Measurements from ENCODE around the gene CCR1. TPM values are rescaled to one million over a fixed set of nuclear protein-coding genes. Genes with fewer than 3 reads are reported as not detected.

CCR1 gene
- total and polyA plus RNA-seq, 9 of the 15 experiments (the other 6 are each of a cell fraction or from before 2014, with no cell fraction given): not detected

- TF ChIP-seq ESRRA (IDR thresholded peaks at IDR 0.05; ENCODE audit: borderline replicate concordance, low read depth) (peak; percentile 74), ATF7 (IDR thresholded peaks at IDR 0.05) (0 out of 2 replicates have a peak, but pooled peaks have one; percentile 30), MAFF (IDR thresholded peaks at IDR 0.05; ENCODE audit: low read length) (no peak), CEBPB (tag; IDR thresholded peaks at IDR 0.05) (peak; percentile 83), ZNF589 (CRISPR knock-in tag; IDR thresholded peaks at IDR 0.05; ENCODE audit: low read depth) (no peak), PREB (CRISPR knock-in tag; IDR thresholded peaks at IDR 0.05) (no peak)
Measured at GRCh38 chr3:46194868-46195553, 13.1 kb downstream of the CCR1 start (continued).

- Histone ChIP-seq H3K4me1 (replicated peaks in 1 of 2; ENCODE audit: control insufficient read depth in 2 of 2, insufficient read depth in 2 of 2, low read length in 2 of 2) (no peaks in the 10 kb centered on the region), H3K9me1 (ENCODE audit: control insufficient read depth, insufficient read depth, low read length) (no peaks in the 10 kb centered on the region), H3K4me2 (ENCODE audit: insufficient read depth, low read length) (no peak overlapping the region), H3K36me3 (ENCODE audit: control insufficient read depth, insufficient read depth, low read length) (no peaks in the 10 kb centered on the region), H2AFZ (ENCODE audit: low read depth, low read length) (no peak overlapping the region), H3K4me3 (no peak overlapping the region), H3K27ac (ENCODE audit: extremely low read depth, low read depth, low read length) (no peak overlapping the region), H3K9ac (ENCODE audit: insufficient read depth in 1 of 2, low read depth in 2 of 2, low read length in 2 of 2) (no peak overlapping the region), H3K9me3 (replicated peaks; ENCODE audit: control insufficient read depth, insufficient read depth, low read depth, low read length) (no peaks in the 10 kb centered on the region), H3K27me3 (ENCODE audit: control insufficient read depth in 2 of 2, insufficient read depth in 2 of 2, low read length in 2 of 2) (peaks cover 4 to 10% of the 10 kb centered on the region in 2 experiments; a peak in 4 of 5 replicates), H4K20me1 (replicated peaks; ENCODE audit: control insufficient read depth, insufficient read depth, low read length) (no peaks in the 10 kb centered on the region), H3K79me2 (ENCODE audit: control insufficient read depth, insufficient read depth, low read length) (no peaks in the 10 kb centered on the region)
- TF ChIP-seq CBX1 (IDR thresholded peaks at IDR 0.05; ENCODE audit: low read depth) (no peak), CEBPG (CRISPR knock-in tag; IDR thresholded peaks at IDR 0.05) (no peak), CEBPG (tag; conservative IDR thresholded peaks at IDR 0.05 in 1 of 2, IDR thresholded peaks at IDR 0.05 in 1 of 2) (peak in 1 of 2 experiments; percentile 65; a peak in 1 of 4 replicates)
- DNase-seq (ENCODE audit: extremely low read depth in 1 of 4, low spot score in 3 of 4): no peak
- intact Hi-C loops (cut with micrococcal nuclease) (no loop called here), in situ Hi-C loops (cut with MboI) (no loop called here)
- WGBS (ENCODE audit: insufficient coverage, low coverage, missing lambda C conversion rate): 0% methylated on average over 1 of the region's 1 CpG
- ATAC-seq: no peak
- ChIA-PET CTCF (ENCODE audit: low intra/inter-chr PET ratio) (no interaction called here), POLR2A (interaction anchor here (0.6 kb wide), 1 partner anchor 226 kb away, joined by 3 read pairs; no protein-coding TSS in a partner anchor)
- BruUV-seq (replicated peaks): no TSS peak
- no peak for FAIRE-seq
Measured at GRCh38 chr3:46193436-46193835, 14.7 kb downstream of the CCR1 start.

Data from K562 (cell line).